H1 (cell line): ENCODE measurements around the gene ARHGEF38. TPM values are rescaled to one million over a fixed set of nuclear protein-coding genes. Genes with fewer than 3 reads are reported as not detected.

Experiments used
- CTCF ChIA-PET: fragments of 300-600 bp; sonication (Branson Sonifier 250); formaldehyde crosslinking; loops from one replicate; lab custom pipeline; 2021; ENCODE audit not compliant: partially characterized antibody; lab: Charles Lee
- POLR2A ChIA-PET: fragments of 300-600 bp; sonication (Branson Sonifier 250); formaldehyde crosslinking; loops from one replicate; lab custom pipeline; 2021; ENCODE audit warnings: inconsistent platforms; ENCODE audit not compliant: partially characterized antibody; lab: Charles Lee
- DNase-seq, 2 experiments: peaks; one replicate each; pipeline versions ENCODE4 v3.0.0 to v3.0.0-alpha.2; 2010 to 2022; ENCODE audit warnings: low spot score in 2 of 2, low read depth in 1 of 2, mixed read lengths in 1 of 2
- FAIRE-seq: peaks from 2 replicates; lab custom pipeline; 2011; peaks lifted over from hg19 to GRCh38; lab: Jason Lieb, UNC
- H2AFZ ChIP-seq: 2 replicates; pipeline ENCODE4 v1.8.1; 2012; ENCODE audit warnings: low read length, inconsistent platforms
- H2AK5ac ChIP-seq: 2 replicates; pipeline ENCODE4 v1.6.1; 2013; ENCODE audit warnings: low read depth, low read length
- H2BK120ac ChIP-seq: replicated peaks from 2 replicates; pipeline ENCODE3; 2013; ENCODE audit warnings: low read depth, low read length, inconsistent platforms
- H2BK12ac ChIP-seq: 2 replicates; pipeline ENCODE4 v1.6.1; 2013; ENCODE audit warnings: low read depth, low read length
- H2BK15ac ChIP-seq: 2 replicates; pipeline ENCODE4 v1.6.1; 2013; ENCODE audit warnings: low read length
- H2BK20ac ChIP-seq: 2 replicates; pipeline ENCODE4 v1.6.1; 2013; ENCODE audit warnings: low read length
- H2BK5ac ChIP-seq: 2 replicates; pipeline ENCODE4 v1.6.1; 2013; ENCODE audit warnings: low read depth, low read length
- H3K14ac ChIP-seq: 2 replicates; pipeline ENCODE4 v1.6.1; 2013; ENCODE audit warnings: inconsistent platforms; ENCODE audit not compliant: insufficient read length
- H3K18ac ChIP-seq: 2 replicates; pipeline ENCODE4 v1.6.1; 2013; ENCODE audit warnings: low read length; ENCODE audit errors: extremely low read depth
- H3K23ac ChIP-seq: 2 replicates; pipeline ENCODE4 v1.6.1; 2013; ENCODE audit warnings: inconsistent platforms; ENCODE audit not compliant: insufficient read length
- H3K23me2 ChIP-seq: 2 replicates; pipeline ENCODE4 v1.6.1; 2013; ENCODE audit warnings: low read depth, low read length
- H3K27ac ChIP-seq: 2 replicates; pipeline ENCODE4 v1.6.1; 2011; ENCODE audit warnings: low read depth, low read length, inconsistent platforms
- H3K27me3 ChIP-seq, 4 experiments: replicated peaks in 1 of 4; 1 replicate in 1 of 4; 2 replicates in 3 of 4; pipeline versions ENCODE4 v1.6.1 to v1.8.1; 2011 to 2013; ENCODE audit warnings: low read length in 3 of 4, mild to moderate bottlenecking in 3 of 4, inconsistent platforms in 2 of 4, mixed read lengths in 2 of 4, moderate library complexity in 1 of 4; ENCODE audit not compliant: control insufficient read depth in 3 of 4, insufficient read depth in 3 of 4; ENCODE audit errors: extremely low read depth in 1 of 4
- H3K36me3 ChIP-seq, 4 experiments: 2 replicates each; pipeline versions ENCODE4 v1.6.1 to v1.8.1; 2011 to 2013; ENCODE audit warnings: mild to moderate bottlenecking in 4 of 4, low read length in 3 of 4, moderate library complexity in 2 of 4, control low read depth in 1 of 4, inconsistent platforms in 1 of 4; ENCODE audit not compliant: insufficient read depth in 4 of 4, control insufficient read depth in 2 of 4
- H3K4ac ChIP-seq: replicated peaks from 2 replicates; pipeline ENCODE3; 2013; ENCODE audit warnings: low read length, low read depth, mixed read lengths, inconsistent platforms; ENCODE audit not compliant: insufficient read length
- H3K4me1 ChIP-seq, 4 experiments: replicated peaks in 1 of 4; 1 replicate in 1 of 4; 2 replicates in 3 of 4; pipeline versions ENCODE4 v1.6.1 to v1.8.1; 2011 to 2013; ENCODE audit warnings: low read length in 3 of 4, inconsistent platforms in 2 of 4, mixed read lengths in 1 of 4; ENCODE audit not compliant: insufficient read depth in 4 of 4, control insufficient read depth in 3 of 4
- H3K4me2 ChIP-seq, 2 experiments: 2 replicates each; pipeline versions ENCODE4 v1.6.1 to v1.8.1; 2011 to 2013; ENCODE audit warnings: low read depth in 2 of 2, low read length in 2 of 2, control low read depth in 1 of 2, inconsistent platforms in 1 of 2, mild to moderate bottlenecking in 1 of 2; ENCODE audit not compliant: insufficient read depth in 1 of 2
- H3K4me3 ChIP-seq, 4 experiments: fragments of 200-600, 300-600 bp in 1 of 4; sonication (generic), shearing (Covaris generic), sonication (Bioruptor Twin) in 1 of 4; 2 replicates each; pipeline versions ENCODE4 v1.5.1 to v1.8.1; 2011 to 2016; ENCODE audit warnings: low read length in 4 of 4, low read depth in 3 of 4, control low read depth in 2 of 4, inconsistent platforms in 2 of 4, mild to moderate bottlenecking in 2 of 4, mixed read lengths in 1 of 4, moderate library complexity in 1 of 4; ENCODE audit not compliant: insufficient read depth in 2 of 4; ENCODE audit errors: extremely low read depth in 1 of 4
- H3K56ac ChIP-seq: replicated peaks from 2 replicates; pipeline ENCODE3; 2013; ENCODE audit warnings: low read depth, mild to moderate bottlenecking, mixed read lengths, low read length, inconsistent platforms; ENCODE audit not compliant: insufficient read length
- H3K79me1 ChIP-seq: 2 replicates; pipeline ENCODE4 v1.6.1; 2013; ENCODE audit warnings: low read depth, low read length, control low read depth
- H3K79me2 ChIP-seq, 2 experiments: 2 replicates each; pipeline versions ENCODE4 v1.6.1 to v1.8.1; 2012 to 2013; ENCODE audit warnings: low read length in 2 of 2, mild to moderate bottlenecking in 2 of 2, inconsistent platforms in 1 of 2; ENCODE audit not compliant: insufficient read depth in 2 of 2, control insufficient read depth in 1 of 2
- H3K9ac ChIP-seq, 4 experiments: replicated peaks in 1 of 4; 1 replicate in 1 of 4; 2 replicates in 3 of 4; pipeline versions ENCODE4 v1.6.1 to v1.8.1; 2011 to 2013; ENCODE audit warnings: low read depth in 3 of 4, low read length in 3 of 4, control low read depth in 2 of 4, mild to moderate bottlenecking in 2 of 4, moderate library complexity in 2 of 4, inconsistent platforms in 1 of 4; ENCODE audit errors: extremely low read depth in 1 of 4
- H3K9me3 ChIP-seq, 2 experiments: 2 replicates each; pipeline versions ENCODE4 v1.6.1 to v1.8.1; 2012 to 2013; ENCODE audit warnings: mild to moderate bottlenecking in 2 of 2, moderate library complexity in 2 of 2, control low read depth in 1 of 2, inconsistent platforms in 1 of 2, low read depth in 1 of 2, low read length in 1 of 2, mixed read lengths in 1 of 2; ENCODE audit not compliant: insufficient read depth in 2 of 2
- H4K20me1 ChIP-seq, 2 experiments: replicated peaks in 1 of 2; 2 replicates each; pipeline versions ENCODE3 to v1.8.1; 2011 to 2013; ENCODE audit warnings: inconsistent platforms in 2 of 2, low read length in 2 of 2, mild to moderate bottlenecking in 1 of 2; ENCODE audit not compliant: insufficient read depth in 2 of 2, control insufficient read depth in 1 of 2
- H4K5ac ChIP-seq: 2 replicates; pipeline ENCODE4 v1.6.1; 2013; ENCODE audit warnings: low read length, low read depth, mixed read lengths, inconsistent platforms; ENCODE audit not compliant: insufficient read length
- H4K8ac ChIP-seq: 2 replicates; pipeline ENCODE4 v1.8.0; 2013; ENCODE audit warnings: mild to moderate bottlenecking, moderate library complexity, low read length, inconsistent platforms; ENCODE audit not compliant: insufficient read depth; ENCODE audit errors: extremely low read depth
- H4K91ac ChIP-seq: replicated peaks from 2 replicates; pipeline ENCODE3; 2013; ENCODE audit warnings: low read length, mixed read lengths, inconsistent platforms; ENCODE audit not compliant: insufficient read length
- BACH1 ChIP-seq: IDR thresholded peaks from 2 replicates; pipeline ENCODE4 v1.6.1; 2012; ENCODE audit warnings: low read length, improper control_type of control experiment
- CBX8 ChIP-seq: fragments of 300-800, 300-1000 bp; sonication (generic); IDR thresholded peaks from 2 replicates; pipeline ENCODE4 v1.7.1; 2016; ENCODE audit warnings: low read depth, low read length, borderline replicate concordance
- CREB1 ChIP-seq: IDR thresholded peaks from 2 replicates; pipeline ENCODE4 v1.6.1; 2012; ENCODE audit warnings: inconsistent platforms
- FOSL1 ChIP-seq: IDR thresholded peaks from 2 replicates; pipeline ENCODE4 v1.6.1; 2011; ENCODE audit warnings: mild to moderate bottlenecking, low read depth, low read length, moderate library complexity; ENCODE audit not compliant: insufficient read depth
- JUN ChIP-seq: IDR thresholded peaks from 2 replicates; pipeline ENCODE4 v1.6.1; 2011; ENCODE audit warnings: low read depth, mild to moderate bottlenecking, improper control_type of control experiment, low read length
- RAD21 ChIP-seq, 2 experiments: IDR thresholded peaks in 1 of 2; conservative IDR thresholded peaks in 1 of 2; 2 replicates each; pipeline ENCODE4 v1.6.1; 2011; ENCODE audit warnings: low read depth in 2 of 2, low read length in 2 of 2, improper control_type of control experiment in 1 of 2, inconsistent platforms in 1 of 2, mild to moderate bottlenecking in 1 of 2, moderate library complexity in 1 of 2
- RBBP5 ChIP-seq: IDR thresholded peaks from 2 replicates; pipeline ENCODE4 v1.7.1; 2012; ENCODE audit warnings: low read depth, mild to moderate bottlenecking, inconsistent platforms, low read length, moderate library complexity, borderline replicate concordance
- SAP30 ChIP-seq: fragments of 300-600 bp; sonication (generic); IDR thresholded peaks from 2 replicates; pipeline ENCODE4 v1.7.1; 2012; ENCODE audit warnings: low read length, moderate library complexity, mild to moderate bottlenecking, inconsistent platforms; ENCODE audit not compliant: insufficient read depth, insufficient replicate concordance
- SRF ChIP-seq: IDR thresholded peaks from 2 replicates; pipeline ENCODE4 v1.6.1; 2011; ENCODE audit warnings: mild to moderate bottlenecking, low read depth, low read length, moderate library complexity
- TBP ChIP-seq: IDR thresholded peaks from 2 replicates; pipeline ENCODE4 v1.6.1; 2011; ENCODE audit warnings: low read depth, low read length, improper control_type of control experiment
- YY1 ChIP-seq: IDR thresholded peaks from 2 replicates; pipeline ENCODE4 v1.6.1; 2011; ENCODE audit warnings: low read depth, mild to moderate bottlenecking, low read length
- ZNF274 ChIP-seq: IDR thresholded peaks from 2 replicates; pipeline ENCODE4 v1.7.0; 2012; ENCODE audit warnings: low read length, borderline replicate concordance; ENCODE audit errors: extremely low read depth
- WGBS, 2 experiments: shearing (Covaris generic) in 1 of 2; methylation state at CpG; one replicate each; pipeline versions ENCODE4 v1.1.6 to v1.1.7; 2013 to 2015; ENCODE audit warnings: low lambda C conversion rate in 2 of 2, mixed read lengths in 2 of 2, inconsistent platforms in 1 of 2, low coverage in 1 of 2, missing lambda C conversion rate in 1 of 2; ENCODE audit not compliant: insufficient replicate concordance in 2 of 2, insufficient coverage in 1 of 2, insufficient read length in 1 of 2; ENCODE audit errors: extremely low coverage in 1 of 2, missing lambda C conversion rate in 1 of 2; 5-methylcytosine and 5-hydroxymethylcytosine counted together
- polyA plus RNA-seq, 7 experiments: library from polyadenylated mRNA; depleted of rRNA in 3 of 7; stranded (reverse) in 5 of 7; unstranded in 2 of 7; fragments of >200 nt in 5 of 7; fragments of 200-250 nt in 2 of 7; gene quantifications; 1 replicate in 5 of 7; 2 replicates in 1 of 7; 4 replicates in 1 of 7; pipeline versions ENCODE4 v1.2.1 to v1.2.3, GENCODE V29; 2011 to 2013; ENCODE audit warnings: missing spikeins in 2 of 7, mixed read lengths in 2 of 7
- total RNA-seq: library from RNA; stranded (reverse); fragmentation: NEBNext Ultra II Directional; extraction: Animal tissue kit (Norgen Biotek cat#: 25700); gene quantifications from 2 replicates; pipeline ENCODE4 v1.2.1, GENCODE V29; 2021
- TF ChIP-seq, protein P1 (sequence below): IDR thresholded peaks from 2 replicates; pipeline ENCODE4 v1.6.1; 2011; ENCODE audit warnings: low read length, improper control_type of control experiment

Gene ARHGEF38
- total and polyA plus RNA-seq, 2 of the 8 experiments (the other 6 are each of a cell fraction or from before 2014, with no cell fraction given), result not detected

DNA sequence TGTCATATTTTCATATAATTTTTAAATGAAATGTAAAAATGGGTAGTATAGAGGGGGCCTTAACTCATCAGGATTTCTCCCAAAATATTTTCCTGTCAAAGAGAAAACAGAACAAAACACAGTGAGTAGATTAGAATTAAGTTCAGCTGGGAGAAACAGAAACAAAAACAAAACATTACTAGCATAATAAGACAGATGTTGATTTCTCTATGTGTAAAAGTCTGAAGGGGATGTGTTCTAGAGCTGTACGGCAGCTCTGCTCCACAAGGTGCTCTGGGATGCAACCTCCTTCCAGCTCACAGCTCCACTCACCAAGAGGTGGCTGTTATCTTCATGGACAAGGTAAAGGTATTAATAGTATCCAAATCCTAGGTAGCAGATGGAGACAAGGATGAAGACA lies 72.8 kb downstream of the ARHGEF38 start:
- no peaks in the 10 kb centered on the region for H3K4me1 ChIP-seq
- FAIRE-seq (no peak), DNase-seq (no peak)
- no peak overlapping the region for H3K18ac ChIP-seq
- H2BK12ac ChIP-seq, result no peak overlapping the region
- H3K36me3 ChIP-seq, result no peaks in the 10 kb centered on the region
- no peak overlapping the region for H3K14ac ChIP-seq
- H4K5ac ChIP-seq, result no peak overlapping the region
- H3K4ac ChIP-seq, result no peak overlapping the region
- H3K23me2 ChIP-seq, result no peaks in the 10 kb centered on the region
- H3K56ac ChIP-seq, result no peak overlapping the region
- H2AFZ ChIP-seq, result no peak overlapping the region
- no peaks in the 10 kb centered on the region for H3K9me3 ChIP-seq
- no peaks in the 10 kb centered on the region for H3K27me3 ChIP-seq
- H3K27ac ChIP-seq, result no peak overlapping the region
- no peak overlapping the region for H2BK5ac ChIP-seq
- H4K20me1 ChIP-seq, result no peaks in the 10 kb centered on the region
- H4K8ac ChIP-seq, result no peak overlapping the region
- H4K91ac ChIP-seq, result no peak overlapping the region
- H3K4me3 ChIP-seq, result no peak overlapping the region
- H2AK5ac ChIP-seq, result no peak overlapping the region
- no peaks in the 10 kb centered on the region for H3K79me2 ChIP-seq
- 82% methylated on average over 1 of the region's 1 CpG; no CpG with 5 or more reads in 1 of the 2 experiments for WGBS, 2 experiments
- no peak overlapping the region for H3K4me2 ChIP-seq
- POLR2A ChIA-PET, result no interaction called here
- CTCF ChIA-PET, result no interaction called here
- H3K23ac ChIP-seq, result no peak overlapping the region
- H2BK120ac ChIP-seq, result no peak overlapping the region
- H2BK20ac ChIP-seq, result no peak overlapping the region
- no peak overlapping the region for H2BK15ac ChIP-seq
- H3K79me1 ChIP-seq, result no peaks in the 10 kb centered on the region
- no peak overlapping the region for H3K9ac ChIP-seq
- TF ChIP-seq, protein P1, sequence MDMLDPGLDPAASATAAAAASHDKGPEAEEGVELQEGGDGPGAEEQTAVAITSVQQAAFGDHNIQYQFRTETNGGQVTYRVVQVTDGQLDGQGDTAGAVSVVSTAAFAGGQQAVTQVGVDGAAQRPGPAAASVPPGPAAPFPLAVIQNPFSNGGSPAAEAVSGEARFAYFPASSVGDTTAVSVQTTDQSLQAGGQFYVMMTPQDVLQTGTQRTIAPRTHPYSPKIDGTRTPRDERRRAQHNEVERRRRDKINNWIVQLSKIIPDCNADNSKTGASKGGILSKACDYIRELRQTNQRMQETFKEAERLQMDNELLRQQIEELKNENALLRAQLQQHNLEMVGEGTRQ, result no peak
- TF ChIP-seq JUN, result no peak
- no peak for TF ChIP-seq ZNF274
- TF ChIP-seq YY1, result no peak
- no peak for TF ChIP-seq CBX8
- TF ChIP-seq FOSL1, result no peak
- no peak for TF ChIP-seq SRF
- TF ChIP-seq TBP, result no peak
- TF ChIP-seq BACH1, result no peak
- TF ChIP-seq RBBP5, result no peak
- no peak for TF ChIP-seq SAP30
- no peak for TF ChIP-seq CREB1
- no peak for TF ChIP-seq RAD21 (IDR thresholded peaks at IDR 0.05 in 1 of 2, conservative IDR thresholded peaks at IDR 0.05 in 1 of 2; ENCODE audit: low read depth in 2 of 2, low read length in 2 of 2)
